GM19468 (cell line): ENCODE data around the gene CALCB.
"Not testable (repeated sequence)": the region's sequence is repeated elsewhere in the genome, so short reads cannot be mapped to it uniquely, and the experiment has no call there.

ENCODE experiments used
- ATAC-seq: cut with Tn5 transposase; IDR thresholded peaks from one replicate; pipeline ENCODE4 v1.9.1; 2021; ENCODE audit warnings: mild to moderate bottlenecking, moderate library complexity, moderate number of reproducible peaks; ENCODE audit not compliant: unreplicated experiment; ENCODE audit errors: extremely low read depth

The CALCB gene

GRCh38 chr11:15073361-15074205, at the start of gene CALCB:
CALCB (plus strand) TSS chr11:15073593; CDS start chr11:15074719, 1,126 bp downstream.
- ATAC-seq, result no peak

GRCh38 chr11:15027011-15027410, 46.4 kb upstream of the CALCB start:
- no peak for ATAC-seq

GRCh38 chr11:15027956-15028355, 45.4 kb upstream of the CALCB start:
- no peak for ATAC-seq

GRCh38 chr11:15028379-15028778, 45.0 kb upstream of the CALCB start:
- no peak for ATAC-seq

GRCh38 chr11:15031945-15032344, 41.4 kb upstream of the CALCB start:
- not testable (repeated sequence) for ATAC-seq

- no peak for ATAC-seq
Observed at GRCh38 chr11:15034687-15035267, 38.6 kb upstream of the CALCB start.

GRCh38 chr11:15035283-15035682, 38.1 kb upstream of the CALCB start:
- no peak for ATAC-seq

GRCh38 chr11:15038963-15039362, 34.4 kb upstream of the CALCB start:
- ATAC-seq, result no peak

- no peak for ATAC-seq
Observed at GRCh38 chr11:15045209-15045608, 28.2 kb upstream of the CALCB start.

GRCh38 chr11:15045891-15046290, 27.5 kb upstream of the CALCB start:
- ATAC-seq, result no peak

- not testable (repeated sequence) for ATAC-seq
Observed at GRCh38 chr11:15046673-15047072, 26.7 kb upstream of the CALCB start.

- no peak for ATAC-seq
Observed at GRCh38 chr11:15048616-15049015, 24.8 kb upstream of the CALCB start.

GRCh38 chr11:15053191-15053685, 20.2 kb upstream of the CALCB start:
- ATAC-seq, result no peak

GRCh38 chr11:15055620-15056356, 17.6 kb upstream of the CALCB start:
- no peak for ATAC-seq

- no peak for ATAC-seq
Observed at GRCh38 chr11:15057329-15057728, 16.1 kb upstream of the CALCB start.

- ATAC-seq, result no peak
Observed at GRCh38 chr11:15059132-15059915, 14.1 kb upstream of the CALCB start.

GRCh38 chr11:15062599-15062998, 10.8 kb upstream of the CALCB start:
- no peak for ATAC-seq

GRCh38 chr11:15069751-15070150, 3.6 kb upstream of the CALCB start:
- ATAC-seq, result not testable (repeated sequence)

- no peak for ATAC-seq
Observed at GRCh38 chr11:15071556-15072255, 1.7 kb upstream of the CALCB start.
